Loucy (cell line): ENCODE data around the gene SERGEF.

Experiments used
- H2AFZ ChIP-seq: fragments of 200-600 bp; sonication (generic); 2 replicates; pipeline ENCODE4 v1.6.0; 2016; ENCODE audit warnings: antibody characterized with exemption, mild to moderate bottlenecking, low read length, moderate library complexity
- H3F3A ChIP-seq: fragments of 200-600 bp; 2 replicates; pipeline ENCODE4 v1.6.0; 2016; ENCODE audit warnings: antibody characterized with exemption, low read depth, mild to moderate bottlenecking
- H3K27me3 ChIP-seq: fragments of 200-600 bp; sonication (generic); 2 replicates; pipeline ENCODE4 v1.6.1; 2014; ENCODE audit warnings: low read length, mild to moderate bottlenecking; ENCODE audit not compliant: insufficient read depth, poor library complexity, severe bottlenecking
- H3K36me3 ChIP-seq: fragments of 200-600 bp; sonication (generic); 2 replicates; pipeline ENCODE4 v1.6.1; 2016; ENCODE audit warnings: low read length; ENCODE audit not compliant: insufficient read depth
- H3K4me1 ChIP-seq: fragments of 200-600 bp; sonication (generic); 2 replicates; pipeline ENCODE4 v1.5.1; 2014; ENCODE audit warnings: low read length, mild to moderate bottlenecking; ENCODE audit not compliant: insufficient read depth, poor library complexity, severe bottlenecking
- H3K4me2 ChIP-seq: fragments of 200-600 bp; sonication (generic); 2 replicates; pipeline ENCODE4 v1.6.0; 2014; ENCODE audit warnings: antibody characterized with exemption, low read length, low read depth, mild to moderate bottlenecking; ENCODE audit not compliant: poor library complexity, severe bottlenecking
- H3K4me3 ChIP-seq: fragments of 200-600 bp; sonication (generic); 2 replicates; pipeline ENCODE4 v1.5.1; 2014; ENCODE audit warnings: low read length, mild to moderate bottlenecking, mixed read lengths; ENCODE audit not compliant: poor library complexity, severe bottlenecking
- H3K79me2 ChIP-seq: fragments of 200-600 bp; sonication (generic); 2 replicates; pipeline ENCODE4 v1.6.1; 2014; ENCODE audit warnings: low read length; ENCODE audit not compliant: insufficient read depth
- H3K9ac ChIP-seq: fragments of 200-600 bp; sonication (generic); 2 replicates; pipeline ENCODE4 v1.6.0; 2014; ENCODE audit warnings: mild to moderate bottlenecking, low read depth, low read length, moderate library complexity; ENCODE audit not compliant: poor library complexity, severe bottlenecking
- H3K9me2 ChIP-seq: fragments of 200-600 bp; sonication (generic); replicated peaks from 2 replicates; pipeline ENCODE4 v1.6.1; 2016; ENCODE audit warnings: low read depth, low read length, mixed read lengths
- H3K9me3 ChIP-seq: fragments of 200-600 bp; sonication (generic); 2 replicates; pipeline ENCODE4 v1.6.1; 2014; ENCODE audit warnings: mild to moderate bottlenecking, antibody characterized with exemption, low read length, low read depth; ENCODE audit not compliant: insufficient read depth
- H4K20me1 ChIP-seq: fragments of 200-600 bp; sonication (generic); 2 replicates; pipeline ENCODE4 v1.6.0; 2014; ENCODE audit warnings: antibody characterized with exemption, low read length, mild to moderate bottlenecking; ENCODE audit not compliant: insufficient read depth, poor library complexity, severe bottlenecking
- EZH2phosphoT487 ChIP-seq: fragments of 200-600 bp; IDR thresholded peaks from 2 replicates; pipeline ENCODE4 v1.6.1; 2018; ENCODE audit warnings: antibody characterized with exemption, mild to moderate bottlenecking, moderate library complexity, borderline replicate concordance
- TF ChIP-seq, protein P1 (sequence below): fragments of 200-600 bp; sonication (generic); conservative IDR thresholded peaks from 2 replicates; pipeline ENCODE4 v1.5.1; 2014; ENCODE audit warnings: mild to moderate bottlenecking, antibody characterized with exemption, low read length

SERGEF gene

GRCh38 chr11:17775507-17776211, 237.2 kb downstream of the SERGEF start:
- Histone ChIP-seq H3K27me3 (no peaks in the 10 kb centered on the region), H3K4me1 (no peaks in the 10 kb centered on the region), H3F3A (no peaks in the 10 kb centered on the region), H3K4me3 (no peak overlapping the region), H2AFZ (no peak overlapping the region), H3K36me3 (no peaks in the 10 kb centered on the region), H3K79me2 (no peaks in the 10 kb centered on the region), H3K9me3 (no peaks in the 10 kb centered on the region), H3K9ac (no peak overlapping the region), H3K4me2 (no peak overlapping the region), H4K20me1 (no peaks in the 10 kb centered on the region), H3K9me2 (no peaks in the 10 kb centered on the region)
- TF ChIP-seq, protein P1, sequence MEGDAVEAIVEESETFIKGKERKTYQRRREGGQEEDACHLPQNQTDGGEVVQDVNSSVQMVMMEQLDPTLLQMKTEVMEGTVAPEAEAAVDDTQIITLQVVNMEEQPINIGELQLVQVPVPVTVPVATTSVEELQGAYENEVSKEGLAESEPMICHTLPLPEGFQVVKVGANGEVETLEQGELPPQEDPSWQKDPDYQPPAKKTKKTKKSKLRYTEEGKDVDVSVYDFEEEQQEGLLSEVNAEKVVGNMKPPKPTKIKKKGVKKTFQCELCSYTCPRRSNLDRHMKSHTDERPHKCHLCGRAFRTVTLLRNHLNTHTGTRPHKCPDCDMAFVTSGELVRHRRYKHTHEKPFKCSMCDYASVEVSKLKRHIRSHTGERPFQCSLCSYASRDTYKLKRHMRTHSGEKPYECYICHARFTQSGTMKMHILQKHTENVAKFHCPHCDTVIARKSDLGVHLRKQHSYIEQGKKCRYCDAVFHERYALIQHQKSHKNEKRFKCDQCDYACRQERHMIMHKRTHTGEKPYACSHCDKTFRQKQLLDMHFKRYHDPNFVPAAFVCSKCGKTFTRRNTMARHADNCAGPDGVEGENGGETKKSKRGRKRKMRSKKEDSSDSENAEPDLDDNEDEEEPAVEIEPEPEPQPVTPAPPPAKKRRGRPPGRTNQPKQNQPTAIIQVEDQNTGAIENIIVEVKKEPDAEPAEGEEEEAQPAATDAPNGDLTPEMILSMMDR: no peak
- TF ChIP-seq EZH2phosphoT487: no peak

DNA sequence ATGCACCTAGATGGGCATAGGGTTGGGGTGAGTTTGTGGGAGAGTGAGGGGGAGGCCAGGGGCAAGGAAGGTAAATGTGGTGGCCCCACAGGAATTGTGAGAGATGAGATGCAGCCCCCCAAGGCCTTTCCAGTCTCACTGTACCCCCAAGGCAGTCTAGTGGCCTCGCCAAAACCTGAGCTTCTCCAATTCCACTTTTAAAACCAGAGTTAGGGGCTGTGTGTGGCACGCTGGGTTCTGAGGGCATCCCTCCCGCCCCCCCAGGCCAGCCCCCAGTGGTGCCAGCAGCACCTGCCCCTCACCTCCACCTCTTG, 237.9 kb downstream of the SERGEF start:
- no peaks in the 10 kb centered on the region for H3F3A ChIP-seq
- H3K27me3 ChIP-seq: no peaks in the 10 kb centered on the region
- H3K36me3 ChIP-seq: no peaks in the 10 kb centered on the region
- no peak for TF ChIP-seq EZH2phosphoT487
- TF ChIP-seq, protein P1: no peak
- no peaks in the 10 kb centered on the region for H3K9me3 ChIP-seq
- H4K20me1 ChIP-seq: no peaks in the 10 kb centered on the region
- H2AFZ ChIP-seq: no peak overlapping the region
- no peak overlapping the region for H3K9ac ChIP-seq
- H3K4me2 ChIP-seq: no peak overlapping the region
- no peaks in the 10 kb centered on the region for H3K79me2 ChIP-seq
- H3K9me2 ChIP-seq: no peaks in the 10 kb centered on the region
- no peak overlapping the region for H3K4me3 ChIP-seq
- no peaks in the 10 kb centered on the region for H3K4me1 ChIP-seq

- Histone ChIP-seq H3K79me2 (no peaks in the 10 kb centered on the region), H3K36me3 (no peaks in the 10 kb centered on the region), H2AFZ (no peak overlapping the region), H3K9me3 (no peaks in the 10 kb centered on the region), H3K9me2 (no peaks in the 10 kb centered on the region), H3F3A (no peaks in the 10 kb centered on the region), H3K4me1 (no peaks in the 10 kb centered on the region), H3K4me2 (no peak overlapping the region), H4K20me1 (no peaks in the 10 kb centered on the region), H3K9ac (no peak overlapping the region), H3K4me3 (no peak overlapping the region), H3K27me3 (no peaks in the 10 kb centered on the region)
- TF ChIP-seq, protein P1: no peak
- no peak for TF ChIP-seq EZH2phosphoT487
Observed at GRCh38 chr11:17774232-17775034, 238.4 kb downstream of the SERGEF start.
